AG08395 (cell line): ENCODE results near the gene LZTR1.
"Not testable (repeated sequence)": the region's sequence is repeated elsewhere in the genome, so short reads cannot be mapped to it uniquely, and the experiment has no call there.

Source experiments
- DNase-seq: peaks from one replicate; pipeline ENCODE4 v3.0.0; 2012; ENCODE audit warnings: mixed read lengths, low spot score

LZTR1 gene

GRCh38 chr22:20996598-20997535, 14.8 kb downstream of the LZTR1 start:
- DNase-seq: no peak

GRCh38 chr22:20997536-20998257, 15.6 kb downstream of the LZTR1 start:
- no peak for DNase-seq

GRCh38 chr22:20998411-20999336, 16.6 kb downstream of the LZTR1 start:
- no peak for DNase-seq

GRCh38 chr22:20999350-21000206, 17.5 kb downstream of the LZTR1 start:
- no peak for DNase-seq

GRCh38 chr22:21000207-21000986, 18.3 kb downstream of the LZTR1 start:
- DNase-seq: no peak

- no peak for DNase-seq
Observed at GRCh38 chr22:21000987-21001600, 19.0 kb downstream of the LZTR1 start.

GRCh38 chr22:21001601-21002325, 19.7 kb downstream of the LZTR1 start, which contains the start of gene THAP7:
TSS of gene THAP7 (minus strand) at chr22:21002118. CDS start at chr22:21001911, 207 bp downstream.
- DNase-seq: peak; percentile 95

GRCh38 chr22:21003782-21004181, 21.7 kb downstream of the LZTR1 start:
- DNase-seq: no peak

- not testable (repeated sequence) for DNase-seq
Observed at GRCh38 chr22:21009208-21009607, 27.1 kb downstream of the LZTR1 start.

- DNase-seq: peak; percentile 57
Observed at GRCh38 chr22:21009638-21010425, 27.7 kb downstream of the LZTR1 start.

GRCh38 chr22:21010426-21011113, 28.5 kb downstream of the LZTR1 start:
- DNase-seq: no peak

GRCh38 chr22:21012446-21013407, 30.6 kb downstream of the LZTR1 start:
- DNase-seq: no peak

- DNase-seq: no peak
Observed at GRCh38 chr22:21013657-21014201, 31.6 kb downstream of the LZTR1 start.

GRCh38 chr22:21014202-21014725, 32.2 kb downstream of the LZTR1 start:
- DNase-seq: peak; percentile 98

GRCh38 chr22:21014726-21015465, 32.8 kb downstream of the LZTR1 start, which contains the start of gene P2RX6:
TSS of gene P2RX6 (plus strand) at chr22:21015165. CDS start at chr22:21015175, 10 bp downstream.
- DNase-seq: peak; percentile 40
